ENCODE measurements around the gene SNRPD3.
"Not testable (repeated sequence)": the region's sequence is repeated elsewhere in the genome, so short reads cannot be mapped to it uniquely, and the experiment has no call there.

GRCh38 chr22:24609888-24610287 is 54.1 kb downstream of the SNRPD3 start:
- TF ChIP-seq CTCF, EZH2, EZH2phosphoT487 (IDR thresholded peaks at IDR 0.05): not testable (repeated sequence)

Data from neural progenitor cell (in vitro differentiated cells).